ENCODE results near the gene KCNIP1.

GRCh38 chr5:170626507-170627150 is 122.8 kb downstream of the KCNIP1 start:
- no peak for TF ChIP-seq CTCF (IDR thresholded peaks at IDR 0.05)
- no peak for TF ChIP-seq POLR2AphosphoS5 (IDR thresholded peaks at IDR 0.05)

All from gastroesophageal sphincter (tissue), 3 donors.